Right cardiac atrium (tissue), 5 donors: ENCODE measurements around the gene RMI2. TPM values are rescaled to one million over a fixed set of nuclear protein-coding genes. Genes with fewer than 3 reads are reported as not detected.

Experiments
- ATAC-seq, 2 donors: fragments of 200-7000 bp; cut with Tn5 transposase; one replicate each; pipeline versions ENCODE4 v1.8.0 to v1.9.1; 2020; ENCODE audit warnings: moderate library complexity in 2 of 2, mild to moderate bottlenecking in 1 of 2
- DNase-seq, 3 donors: peaks; one replicate each; pipeline ENCODE4 v3.0.0-alpha.2; 2020
- H3K27ac ChIP-seq: one replicate; pipeline ENCODE4 v1.5.1; 2013; ENCODE audit warnings: mild to moderate bottlenecking, low read length, control low read depth, moderate library complexity
- H3K27me3 ChIP-seq: one replicate; pipeline ENCODE4 v1.6.1; 2013; ENCODE audit not compliant: control insufficient read depth, insufficient read depth
- H3K4me1 ChIP-seq: one replicate; pipeline ENCODE4 v1.6.1; 2013; ENCODE audit warnings: low read length; ENCODE audit not compliant: control insufficient read depth, insufficient read depth
- H3K4me3 ChIP-seq: one replicate; pipeline ENCODE4 v1.5.1; 2013; ENCODE audit warnings: low read length, control low read depth
- H3K9me3 ChIP-seq: one replicate; pipeline ENCODE4 v1.6.1; 2013; ENCODE audit warnings: low read length; ENCODE audit not compliant: control insufficient read depth
- WGBS: extraction: QIAGEN DNeasy Blood & Tissue Kit; methylation state at CpG from one replicate; pipeline ENCODE4 v1.1.7; 2013; 5-methylcytosine and 5-hydroxymethylcytosine counted together
- intact Hi-C, 4 donors: fragments of 100-400 bp; cut with DNase I; formaldehyde crosslinking; loops; one replicate each; pipeline versions ENCODE4 v1.11.0 to v1.14.0; 2022 to 2023
- polyA plus RNA-seq: library from polyadenylated mRNA; stranded (reverse); fragments of 200-250 nt; gene quantifications from one replicate; pipeline ENCODE4 v1.2.3, GENCODE V29; 2013
- total RNA-seq, 4 donors: library from RNA; stranded (reverse); fragmentation: NEBNext Ultra II Directional; extraction: Animal tissue kit (Norgen Biotek cat#: 25700); gene quantifications; one replicate each; pipeline ENCODE4 v1.2.1, GENCODE V29; 2021
- donor health status: healthy with polysubstance abuse.
- donor health status: DM: no; HTN: yes; CAD: no.
- donor health status: DM: no; HTN: no; CAD: no.
- donor health status: DM: no; HTN: yes; CAD: no; lungs with severe emphysema.
- donor health status: DM: yes; HTN: yes; CAD: no.

The RMI2 gene
- total and polyA plus RNA-seq, 5 donors = 0.20 to 0.97 (median 0.53) TPM; not detected in 1

DNA sequence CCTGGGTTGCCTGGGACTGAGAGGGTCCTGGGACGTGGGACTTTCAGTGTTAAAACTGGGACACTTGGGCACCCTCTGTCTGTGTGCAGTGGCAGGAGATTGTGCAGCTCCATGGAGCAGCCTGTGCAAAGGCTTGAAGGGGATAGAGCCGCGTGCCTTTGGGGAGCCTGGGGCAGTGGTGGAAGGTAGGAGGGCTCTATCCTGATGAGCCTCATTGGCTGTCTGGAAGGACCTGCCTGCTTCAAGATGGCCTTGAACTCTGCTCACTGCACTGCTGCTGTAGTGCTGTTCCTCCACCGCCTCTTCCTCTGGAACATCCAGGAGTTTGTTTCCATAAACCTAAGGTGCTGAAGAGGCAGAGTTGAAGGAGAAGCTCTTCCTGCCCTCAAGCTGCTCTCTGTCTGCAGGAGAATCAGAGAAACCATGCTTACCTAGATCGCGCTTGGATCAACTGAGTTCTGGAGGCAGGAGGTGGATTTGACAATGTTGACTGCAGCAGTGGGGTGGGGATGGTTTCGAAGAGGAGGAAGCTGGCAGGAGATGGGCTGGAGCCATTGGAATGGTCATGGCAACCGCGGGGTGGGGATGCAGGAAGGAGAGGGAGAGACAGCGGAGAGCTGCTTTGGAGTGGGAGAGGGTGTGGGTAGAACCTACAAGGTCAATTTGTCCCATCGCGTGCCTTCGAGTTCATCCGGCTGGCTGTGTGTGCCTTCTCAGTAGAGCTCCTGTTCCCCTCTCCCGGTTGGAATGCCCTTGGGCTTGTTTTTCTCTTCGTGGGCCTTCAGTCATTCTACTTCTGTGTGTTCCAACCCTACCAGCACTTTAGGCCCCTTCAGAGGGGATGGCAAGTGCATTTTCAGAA lies 3.7 kb downstream of the RMI2 start:
- H3K27me3 ChIP-seq = no peaks in the 10 kb centered on the region
- H3K27ac ChIP-seq = no peak overlapping the region
- H3K4me3 ChIP-seq = no peak overlapping the region
- intact Hi-C loops = no loop called here
- 87% methylated on average over 16 of the region's 16 CpGs for WGBS
- H3K4me1 ChIP-seq = no peaks in the 10 kb centered on the region
- H3K9me3 ChIP-seq = no peaks in the 10 kb centered on the region
- ATAC-seq (no peak), DNase-seq (no peak)

DNA sequence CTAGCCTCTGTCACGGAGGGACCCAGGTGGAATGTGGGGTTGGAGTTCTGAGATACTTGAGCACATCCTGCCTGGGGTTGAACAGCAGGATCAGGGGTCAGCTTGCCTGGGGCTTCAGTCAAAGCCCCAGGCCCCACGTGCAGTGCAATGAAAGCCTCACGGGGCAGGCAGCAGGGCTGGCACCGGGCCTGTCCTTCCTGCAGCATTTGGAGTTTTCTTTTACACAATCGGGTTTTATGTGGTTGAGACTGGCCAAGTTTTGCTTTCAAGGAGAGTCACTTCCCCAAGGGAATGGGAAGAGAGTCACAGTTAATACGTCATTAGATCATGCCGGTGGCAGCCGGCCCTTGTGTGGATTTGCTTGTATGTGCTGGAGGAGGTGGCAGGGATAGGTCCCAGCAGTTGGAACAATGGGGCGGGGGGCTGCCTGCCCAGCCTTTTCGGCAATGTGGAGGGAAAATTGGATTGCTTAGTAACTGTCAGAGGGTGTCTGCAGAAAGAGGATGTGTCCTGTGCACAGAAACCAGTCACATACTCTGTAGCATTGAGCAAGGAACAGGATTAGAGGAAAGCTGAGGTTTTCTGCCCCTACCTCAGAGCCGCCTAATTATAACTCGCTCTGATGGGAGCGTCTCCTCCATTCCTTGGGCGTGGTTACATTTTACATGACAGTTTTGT lies 4.5 kb downstream of the RMI2 start:
- DNase-seq (peak; percentile 66 to 85 (median 84)), ATAC-seq (peak; percentile 57 to 74)
- Histone ChIP-seq H3K27ac (no peak overlapping the region), H3K4me3 (no peak overlapping the region), H3K9me3 (no peaks in the 10 kb centered on the region), H3K27me3 (no peaks in the 10 kb centered on the region), H3K4me1 (no peaks in the 10 kb centered on the region)
- intact Hi-C loops = loop anchor here in 2 of 4 donors (10.0 kb wide), 2 partner anchors 75 to 385 kb away; partner anchors contain the start of genes PRM2 (in 1 of the 2) and PRM3 (in 1 of the 2)
- WGBS = 33% methylated on average over 14 of the region's 14 CpGs

DNA sequence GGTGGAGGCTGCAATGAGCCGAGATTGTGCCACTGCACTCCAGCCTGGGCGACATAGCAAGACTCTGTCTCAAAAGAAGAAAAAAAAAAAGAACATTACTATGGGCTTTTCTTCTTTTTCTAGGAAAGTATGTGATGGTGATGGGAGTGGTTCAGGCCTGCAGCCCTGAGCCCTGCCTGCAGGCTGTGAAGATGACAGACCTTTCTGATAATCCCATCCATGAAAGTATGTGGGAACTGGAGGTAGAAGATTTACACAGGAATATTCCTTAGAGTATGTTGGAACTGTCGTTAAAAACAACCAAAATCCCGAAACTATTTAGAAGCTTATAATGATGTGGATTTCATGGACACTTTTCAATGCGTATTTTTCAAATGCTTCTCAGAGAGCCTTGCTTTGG lies 5.3 kb downstream of the RMI2 start:
- Histone ChIP-seq H3K9me3 (no peaks in the 10 kb centered on the region), H3K27ac (no peak overlapping the region), H3K27me3 (no peaks in the 10 kb centered on the region), H3K4me3 (no peak overlapping the region), H3K4me1 (no peaks in the 10 kb centered on the region)
- DNase-seq (no peak), ATAC-seq (no peak)
- intact Hi-C loops = loop anchor here in 2 of 4 donors (10.0 kb wide), 2 partner anchors 76 to 386 kb away; partner anchors contain the start of genes PRM2 (in 1 of the 2) and PRM3 (in 1 of the 2)
- 61% methylated on average over 5 of the region's 5 CpGs for WGBS

DNA sequence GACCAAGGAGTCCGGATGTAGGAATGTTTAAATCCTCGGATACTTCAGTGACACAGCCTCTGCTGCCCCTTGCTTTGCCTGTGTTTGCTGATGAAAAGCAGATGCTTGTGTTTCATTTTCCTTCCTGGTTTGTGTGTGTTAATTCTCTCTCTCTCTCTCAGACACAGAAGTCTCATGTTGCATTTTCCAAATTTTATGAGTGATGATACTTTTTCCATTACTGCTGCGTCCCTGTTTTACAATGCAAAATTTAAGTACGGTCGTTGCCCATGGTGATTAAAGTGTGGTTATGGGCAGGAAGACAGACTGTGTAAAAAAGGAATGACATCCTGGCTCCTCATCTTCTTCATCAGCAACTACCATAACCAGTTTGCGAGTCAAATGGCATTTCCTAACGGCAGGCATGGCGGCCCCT lies 5.7 kb downstream of the RMI2 start:
- H3K4me3 ChIP-seq = no peak overlapping the region
- ATAC-seq (no peak), DNase-seq (no peak)
- H3K9me3 ChIP-seq = no peaks in the 10 kb centered on the region
- no peak overlapping the region for H3K27ac ChIP-seq
- intact Hi-C loops = loop anchor here in 2 of 4 donors (10.0 kb wide), 2 partner anchors 76 to 386 kb away; partner anchors contain the start of genes PRM2 (in 1 of the 2) and PRM3 (in 1 of the 2)
- H3K4me1 ChIP-seq = no peaks in the 10 kb centered on the region
- 53% methylated on average over 8 of the region's 8 CpGs for WGBS
- no peaks in the 10 kb centered on the region for H3K27me3 ChIP-seq

DNA sequence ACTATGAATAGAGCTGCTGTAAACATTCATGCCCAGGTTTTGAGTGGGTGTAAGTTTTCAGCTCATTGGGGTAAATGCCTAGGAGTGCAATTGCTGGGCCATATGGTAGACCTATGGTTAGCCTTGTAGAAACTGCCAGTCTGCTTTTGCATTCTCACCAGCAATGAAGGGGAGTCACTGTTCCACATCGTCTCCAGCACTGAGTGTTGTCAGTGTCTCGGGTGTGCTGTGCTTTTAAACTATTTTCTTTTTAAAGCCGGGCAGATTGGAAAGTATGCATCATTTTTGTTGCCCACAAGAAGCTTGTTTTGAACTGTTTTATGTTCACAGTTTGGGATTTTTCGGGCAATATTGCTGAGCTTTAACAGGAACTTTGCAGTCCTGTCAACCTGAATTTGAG lies 7.9 kb downstream of the RMI2 start:
- DNase-seq (no peak), ATAC-seq (no peak)
- Histone ChIP-seq H3K9me3 (no peaks in the 10 kb centered on the region), H3K27me3 (no peaks in the 10 kb centered on the region), H3K4me3 (no peak overlapping the region), H3K4me1 (peaks cover 3% of the 10 kb centered on the region), H3K27ac (no peak overlapping the region)
- intact Hi-C loops = loop anchor here in 2 of 4 donors (10.0 kb wide), 2 partner anchors 78 to 388 kb away; partner anchors contain the start of genes PRM2 (in 1 of the 2) and PRM3 (in 1 of the 2)
- WGBS = 62% methylated on average over 4 of the region's 4 CpGs

DNA sequence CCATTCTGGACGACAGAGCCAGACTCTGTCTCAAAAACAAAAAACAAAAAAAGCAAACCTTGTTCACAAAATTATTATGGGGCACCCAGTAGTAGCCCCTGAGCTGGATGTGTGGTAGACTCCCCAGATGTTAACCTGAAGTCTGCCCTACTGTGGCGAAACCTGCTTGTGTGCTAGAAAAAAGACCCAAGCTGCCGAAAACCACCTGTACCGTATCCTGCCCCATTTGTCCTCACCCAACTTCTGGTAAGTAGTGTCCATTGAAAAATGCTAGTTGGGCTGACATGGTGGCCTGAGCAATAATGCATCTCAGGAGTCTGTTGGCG lies 9.1 kb downstream of the RMI2 start:
- WGBS = 87% methylated on average over 5 of the region's 5 CpGs
- H3K4me3 ChIP-seq = no peak overlapping the region
- no peak overlapping the region for H3K27ac ChIP-seq
- H3K9me3 ChIP-seq = no peaks in the 10 kb centered on the region
- ATAC-seq (no peak), DNase-seq (no peak)
- no peaks in the 10 kb centered on the region for H3K27me3 ChIP-seq
- intact Hi-C loops = loop anchor here in 2 of 4 donors (10.0 kb wide), 2 partner anchors 80 to 390 kb away; partner anchors contain the start of genes PRM2 (in 1 of the 2) and PRM3 (in 1 of the 2)
- H3K4me1 ChIP-seq = peaks cover 6% of the 10 kb centered on the region

DNA sequence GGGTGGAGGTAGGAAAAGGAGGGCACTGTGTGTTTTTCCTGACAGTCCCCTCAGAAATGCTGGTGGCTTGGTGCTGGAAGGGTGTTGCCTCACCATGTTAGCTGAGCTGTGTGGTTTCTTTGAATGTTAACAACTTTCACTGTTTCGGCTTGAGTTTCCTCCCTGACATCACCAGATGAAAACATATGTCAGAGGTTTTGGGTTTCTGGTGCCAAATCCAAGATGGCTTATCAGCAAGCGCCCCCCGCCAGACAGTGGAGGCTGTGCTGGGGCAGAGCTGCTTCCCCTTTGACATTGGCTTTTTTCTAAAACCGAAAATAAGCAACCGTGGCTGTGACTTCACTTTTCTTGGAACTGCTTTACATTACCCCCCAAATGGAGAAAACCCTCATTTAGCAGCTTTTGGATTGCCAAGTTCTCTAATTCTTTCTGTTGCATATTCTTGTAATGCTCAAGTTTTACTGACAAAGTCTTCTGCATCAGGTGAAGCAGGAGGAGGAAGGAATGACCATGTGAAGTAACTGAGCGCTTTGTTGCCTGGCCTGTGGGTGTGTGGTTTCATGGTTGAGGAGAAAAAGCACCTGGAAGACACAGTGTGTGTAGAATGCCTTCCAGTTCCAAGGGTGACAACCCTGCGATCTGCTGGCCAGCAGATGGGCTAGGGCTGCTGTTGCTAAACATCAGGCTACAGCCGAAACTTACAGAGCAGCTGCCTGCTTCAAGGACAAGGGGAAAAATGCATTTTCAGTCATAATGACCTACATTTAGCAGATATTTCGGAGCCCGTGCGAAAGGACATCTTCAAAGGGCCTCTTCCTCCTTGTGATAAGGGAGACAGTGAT lies 9.7 kb downstream of the RMI2 start:
- DNase-seq (no peak), ATAC-seq (no peak)
- intact Hi-C loops = loop anchor here (5.0 to 10.0 kb wide), 4 partner anchors 80 to 390 kb away; partner anchors contain the start of genes PRM2 (in 1 of the 4), PRM3 (in 1 of the 4) and SOCS1 (in 1 of the 4)
- no peak overlapping the region for H3K4me3 ChIP-seq
- no peak overlapping the region for H3K27ac ChIP-seq
- no peaks in the 10 kb centered on the region for H3K27me3 ChIP-seq
- WGBS = 61% methylated on average over 11 of the region's 11 CpGs
- H3K9me3 ChIP-seq = no peaks in the 10 kb centered on the region
- peaks cover 6% of the 10 kb centered on the region for H3K4me1 ChIP-seq

DNA sequence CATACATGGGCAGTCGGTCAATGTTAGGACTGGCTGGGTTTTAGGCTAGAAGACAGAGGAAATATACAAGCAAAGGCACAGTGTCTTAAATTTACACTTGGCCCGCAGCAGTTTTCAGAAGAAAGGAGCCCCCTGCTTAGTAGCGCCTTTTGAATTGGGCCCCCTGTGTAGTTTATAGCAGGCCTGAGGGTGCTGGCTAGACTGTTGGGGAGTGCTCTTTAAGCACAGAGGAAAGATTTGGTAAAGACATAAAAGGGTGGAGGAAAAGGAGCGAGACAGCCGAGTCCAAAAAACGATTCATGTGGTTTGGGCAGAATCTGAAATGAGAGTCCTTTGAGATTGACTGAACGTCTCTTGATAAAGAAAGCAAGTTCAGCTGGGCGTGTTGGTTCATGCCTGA lies 10.6 kb downstream of the RMI2 start:
- Histone ChIP-seq H3K4me1 (peaks cover 6% of the 10 kb centered on the region), H3K27me3 (no peaks in the 10 kb centered on the region), H3K9me3 (no peaks in the 10 kb centered on the region), H3K4me3 (no peak overlapping the region), H3K27ac (no peak overlapping the region)
- intact Hi-C loops = loop anchor here (5.0 to 10.0 kb wide), 4 partner anchors 81 to 391 kb away; partner anchors contain the start of genes PRM2 (in 1 of the 4), PRM3 (in 1 of the 4) and SOCS1 (in 1 of the 4)
- ATAC-seq (no peak), DNase-seq (no peak)
- 73% methylated on average over 8 of the region's 8 CpGs for WGBS

DNA sequence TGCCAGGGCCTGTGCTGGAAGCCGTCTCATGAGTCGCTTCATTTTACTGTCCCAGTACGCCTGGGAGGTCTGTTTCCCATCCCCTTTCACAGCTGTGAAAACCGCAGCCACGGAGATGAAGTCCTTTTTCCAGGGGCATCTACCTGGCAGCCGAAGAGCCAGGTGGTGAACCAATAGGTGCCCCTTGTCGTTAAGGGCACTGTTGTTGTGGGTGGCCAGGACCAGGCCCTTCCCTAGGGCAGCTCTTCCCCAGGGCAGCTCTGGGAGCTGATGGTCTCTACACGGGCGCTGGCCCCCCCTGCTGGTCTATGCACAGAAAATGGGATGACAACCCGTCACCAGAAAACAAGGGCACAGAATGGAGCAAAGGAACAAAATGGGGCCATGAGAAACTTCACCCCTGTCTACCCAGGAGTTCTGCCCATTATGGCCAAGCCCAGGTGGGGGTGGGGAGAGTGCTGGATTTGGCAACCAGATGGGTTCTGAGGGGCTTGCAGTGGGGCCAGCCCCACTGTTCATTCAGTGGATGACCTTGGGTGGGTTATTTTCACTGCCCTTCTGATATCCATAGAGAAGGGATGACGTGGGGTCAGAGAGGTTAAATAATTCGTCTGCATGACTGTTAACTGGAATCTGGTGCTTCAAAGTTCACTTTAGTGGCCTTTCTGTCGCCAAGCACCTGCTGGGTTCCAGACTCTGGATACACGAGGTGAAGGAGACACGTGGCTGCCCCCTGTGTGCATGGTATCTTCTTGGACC lies 11.5 kb downstream of the RMI2 start:
- Histone ChIP-seq H3K27ac (peak overlapping the region; percentile 79), H3K4me1 (peaks cover 6% of the 10 kb centered on the region)
- DNase-seq = peak; percentile 64 to 89 (median 84)

More for the DNA sequence above, 11.5 kb downstream of the RMI2 start:
- Histone ChIP-seq H3K27me3 (no peaks in the 10 kb centered on the region), H3K9me3 (no peaks in the 10 kb centered on the region), H3K4me3 (no peak overlapping the region)
- WGBS = 64% methylated on average over 15 of the region's 15 CpGs
- peak; percentile 61 to 64 for ATAC-seq
- intact Hi-C loops = loop anchor here (5.0 to 10.0 kb wide), 4 partner anchors 82 to 392 kb away; partner anchors contain the start of genes PRM2 (in 1 of the 4), PRM3 (in 1 of the 4) and SOCS1 (in 1 of the 4)
